Testis (tissue), 2 donors: ENCODE results near the gene ZNF184.

Experiments
- CTCF ChIP-seq, 3 experiments: fragments of 450-650 bp in 2 of 3; fragments of 200-600 bp in 1 of 3; sonication (generic) in 1 of 3; IDR thresholded peaks; one replicate each; pipeline ENCODE4 v1.5.1; 2016 to 2019; ENCODE audit warnings: antibody characterized with exemption in 3 of 3, mild to moderate bottlenecking in 2 of 3, moderate library complexity in 1 of 3
- POLR2A ChIP-seq: fragments of 450-650 bp; IDR thresholded peaks from one replicate; pipeline ENCODE4 v1.6.1; 2017; ENCODE audit warnings: antibody characterized with exemption, mild to moderate bottlenecking, moderate library complexity

- TF ChIP-seq CTCF (IDR thresholded peaks at IDR 0.05) (no peak), POLR2A (no peak)
Observed at GRCh38 chr6:27500177-27500576, 27.3 kb upstream of the ZNF184 start.
